Measurements from ENCODE around the gene ESYT3.
"Not testable (repeated sequence)": the region's sequence is repeated elsewhere in the genome, so short reads cannot be mapped to it uniquely, and the experiment has no call there.

The ESYT3 gene

DNA sequence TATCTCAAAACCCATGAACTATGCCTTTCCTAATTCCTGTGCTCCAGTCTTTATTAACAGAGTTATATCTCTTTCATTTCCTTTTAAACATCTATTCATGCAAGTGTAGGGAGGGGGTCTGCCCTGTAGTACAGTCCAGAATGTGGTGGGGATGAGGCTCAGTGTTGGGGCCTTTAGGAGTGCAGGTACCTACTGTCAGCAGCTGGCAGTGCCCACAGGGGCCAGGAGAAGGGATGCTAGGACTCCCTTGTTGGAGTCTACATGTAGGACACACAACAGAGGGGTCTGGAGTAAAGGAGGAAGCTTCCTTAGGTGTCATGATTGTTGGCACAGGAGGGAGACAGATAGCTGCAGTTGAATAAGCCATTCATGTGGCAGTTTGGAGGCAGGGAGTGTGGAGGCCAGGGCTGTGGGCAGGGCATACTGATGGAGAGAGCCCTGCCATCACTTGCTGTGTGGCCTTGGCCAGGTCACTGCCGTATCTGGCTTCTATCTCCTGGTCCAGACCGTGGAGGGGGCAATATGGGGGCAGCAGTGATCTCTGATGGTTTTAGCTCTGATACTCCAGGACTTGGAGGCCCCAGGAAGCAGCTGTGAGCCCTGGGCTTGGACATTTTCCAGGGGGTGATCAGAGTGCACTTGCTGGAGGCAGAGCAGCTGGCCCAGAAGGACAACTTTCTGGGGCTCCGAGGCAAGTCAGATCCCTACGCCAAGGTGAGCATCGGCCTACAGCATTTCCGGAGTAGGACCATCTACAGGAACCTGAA lies 29.5 kb downstream of the ESYT3 start:
- no peak for DNase-seq

DNA sequence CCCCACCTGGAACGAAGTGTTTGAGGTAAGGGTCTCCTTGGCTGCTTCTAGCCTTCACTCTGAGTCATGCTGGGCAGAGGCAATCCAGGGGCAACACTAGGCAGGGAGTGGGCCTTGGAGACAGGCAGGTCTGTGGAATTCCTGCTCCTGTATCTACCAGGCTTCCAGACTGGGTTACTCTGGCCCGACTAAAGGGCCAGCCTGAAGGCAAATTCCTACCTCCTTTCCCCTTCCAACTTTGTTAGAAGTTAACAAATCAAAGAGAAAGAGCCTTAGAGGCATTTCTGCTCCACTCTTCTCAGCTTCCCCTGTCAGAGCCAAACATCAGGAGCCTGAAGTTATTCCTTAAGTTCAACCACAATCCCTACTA lies 30.1 kb downstream of the ESYT3 start:
- DNase-seq: no peak

DNA sequence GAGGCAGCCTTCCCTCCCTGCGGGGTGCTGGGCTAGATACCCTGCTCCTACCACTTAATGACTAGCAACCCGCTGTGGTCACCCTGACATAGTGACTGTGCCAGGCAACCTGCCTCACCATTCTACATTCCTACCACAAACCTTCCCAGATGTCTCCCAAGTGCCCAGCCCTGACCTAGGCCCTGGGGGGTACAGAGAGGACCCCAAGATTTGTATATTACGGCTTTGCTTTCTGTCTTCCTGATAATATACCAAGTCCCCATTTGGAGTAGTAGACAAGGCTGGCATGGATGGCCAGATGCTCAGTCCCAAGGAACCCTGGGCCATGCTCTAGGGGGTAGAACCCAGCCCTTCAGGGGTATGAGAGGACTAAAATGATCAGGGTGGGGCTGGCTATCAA lies 31.0 kb downstream of the ESYT3 start:
- DNase-seq: no peak

DNA sequence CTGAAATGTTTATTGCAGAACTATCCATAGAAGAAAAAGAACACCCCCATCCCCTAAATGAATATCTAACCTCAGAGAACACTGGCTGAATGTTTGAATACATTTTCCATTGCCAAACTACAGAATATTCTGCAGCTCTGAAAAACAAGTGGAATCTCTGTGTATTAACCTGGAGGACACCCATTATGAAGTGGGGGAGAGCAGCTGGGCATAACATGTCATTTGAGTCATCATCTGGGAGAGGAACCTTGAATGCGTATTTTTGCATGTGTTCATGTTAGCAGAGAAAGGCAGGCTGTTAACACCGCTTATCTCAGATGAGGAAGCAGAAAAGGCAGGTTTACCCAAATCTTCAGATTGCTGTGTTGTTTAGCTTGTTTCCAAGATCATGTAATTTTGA lies 31.5 kb downstream of the ESYT3 start:
- DNase-seq: no peak

DNA sequence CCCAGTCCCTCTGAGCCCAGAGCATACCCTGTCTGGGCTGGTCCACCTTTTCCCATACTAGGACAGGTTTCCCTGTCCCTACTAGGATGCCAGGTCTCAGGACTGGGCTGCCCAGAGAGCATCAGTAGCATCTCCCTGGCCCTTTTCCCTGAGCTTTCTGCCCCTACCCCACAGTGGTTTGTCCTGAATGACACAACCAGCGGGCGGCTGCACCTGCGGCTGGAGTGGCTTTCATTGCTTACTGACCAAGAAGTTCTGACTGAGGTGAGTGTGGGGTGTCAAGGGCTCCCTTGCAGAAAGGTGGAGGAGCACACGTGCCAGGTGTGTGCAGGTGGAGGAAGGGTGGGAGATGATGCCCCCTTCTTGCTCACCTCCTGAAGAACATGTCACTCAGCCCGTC lies 33.5 kb downstream of the ESYT3 start:
- DNase-seq: no peak

DNA sequence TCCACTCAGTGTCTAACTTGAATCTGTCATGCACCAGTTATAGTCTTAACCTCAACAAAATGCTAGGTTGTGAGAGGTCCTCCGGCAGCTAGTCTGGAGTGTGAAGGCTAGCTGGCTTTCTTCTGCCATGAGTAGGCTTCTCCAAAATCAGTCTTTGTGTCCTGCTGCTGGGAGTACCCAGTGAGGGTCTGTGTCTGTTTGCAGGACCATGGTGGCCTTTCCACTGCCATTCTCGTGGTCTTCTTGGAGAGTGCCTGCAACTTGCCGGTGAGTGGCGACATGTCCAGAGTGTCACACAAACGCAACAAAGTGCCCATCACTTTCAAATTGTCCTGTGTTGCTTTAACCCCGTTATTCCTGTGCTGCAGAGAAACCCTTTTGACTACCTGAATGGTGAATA lies 34.0 kb downstream of the ESYT3 start:
- DNase-seq: no peak

DNA sequence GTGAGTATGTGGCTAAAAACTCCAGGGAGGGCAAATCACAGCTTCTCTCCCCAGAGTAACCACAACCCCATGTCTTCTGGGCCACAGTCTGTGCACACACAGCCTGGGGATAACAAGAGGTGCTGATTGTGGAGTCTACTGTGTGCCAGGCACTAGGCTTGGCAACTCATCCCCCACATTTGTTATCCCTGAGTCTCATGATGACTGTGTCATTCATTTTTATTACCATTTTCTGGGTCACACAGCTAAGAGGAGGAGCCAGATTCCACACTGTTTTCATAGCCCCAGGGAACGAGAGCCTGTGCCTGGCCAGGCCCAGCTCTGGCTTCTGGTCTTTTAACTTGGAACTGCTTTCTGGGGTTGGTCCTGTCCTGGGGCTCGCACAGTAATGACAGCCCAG lies 34.5 kb downstream of the ESYT3 start:
- no peak for DNase-seq

DNA sequence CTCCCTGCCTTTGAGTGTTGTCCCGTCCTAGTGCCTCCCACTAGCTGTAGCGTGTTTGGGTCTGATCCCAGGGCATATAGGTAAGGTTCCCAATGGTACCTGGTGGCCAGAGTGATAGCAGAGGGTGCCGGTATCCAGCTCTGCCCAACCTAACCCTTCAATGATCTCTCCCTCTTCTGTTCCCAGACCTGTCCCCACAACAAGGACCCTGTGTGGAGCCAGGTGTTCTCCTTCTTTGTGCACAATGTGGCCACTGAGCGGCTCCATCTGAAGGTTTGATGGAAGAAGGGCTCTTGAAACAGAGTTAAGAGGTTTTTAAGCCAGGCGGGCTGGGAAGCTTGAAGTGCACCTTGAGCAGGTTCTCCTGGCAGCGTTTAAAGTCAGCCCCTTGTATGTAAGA lies 35.5 kb downstream of the ESYT3 start:
- DNase-seq: no peak

DNA sequence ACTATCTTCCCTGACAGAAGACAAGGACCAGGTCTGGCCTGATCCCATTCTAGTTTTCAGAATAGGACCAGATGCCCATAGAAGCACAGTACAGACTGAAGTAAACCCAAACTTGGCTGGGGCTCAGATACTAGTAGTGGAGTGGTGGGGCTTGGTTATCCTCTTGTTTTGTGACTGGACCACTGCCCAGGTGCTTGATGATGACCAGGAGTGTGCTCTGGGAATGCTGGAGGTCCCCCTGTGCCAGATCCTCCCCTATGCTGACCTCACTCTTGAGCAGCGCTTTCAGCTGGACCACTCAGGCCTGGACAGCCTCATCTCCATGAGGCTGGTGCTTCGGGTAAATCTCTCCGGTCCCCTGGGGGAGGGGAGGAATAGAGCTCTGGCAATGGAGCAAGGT lies 36.3 kb downstream of the ESYT3 start:
- DNase-seq: no peak

DNA sequence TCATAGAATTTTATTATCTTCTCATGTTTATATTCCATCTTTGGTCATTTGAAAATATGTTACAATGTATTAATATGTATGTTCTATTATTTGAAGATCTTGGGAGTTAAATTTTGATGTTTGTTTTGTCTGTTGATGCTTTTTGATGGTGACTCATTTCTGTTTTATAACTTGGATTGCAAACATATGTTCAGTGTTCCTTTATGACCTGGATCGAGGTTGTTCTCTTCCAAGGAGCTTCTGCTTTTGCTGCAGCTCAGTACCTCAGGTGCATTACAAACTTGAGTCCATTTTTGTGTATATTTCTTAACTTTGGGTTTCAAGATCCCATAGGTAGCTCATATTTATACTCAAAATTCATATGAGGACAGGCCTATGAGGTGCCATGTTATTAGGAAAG lies 37.1 kb downstream of the ESYT3 start:
- no peak for DNase-seq

DNA sequence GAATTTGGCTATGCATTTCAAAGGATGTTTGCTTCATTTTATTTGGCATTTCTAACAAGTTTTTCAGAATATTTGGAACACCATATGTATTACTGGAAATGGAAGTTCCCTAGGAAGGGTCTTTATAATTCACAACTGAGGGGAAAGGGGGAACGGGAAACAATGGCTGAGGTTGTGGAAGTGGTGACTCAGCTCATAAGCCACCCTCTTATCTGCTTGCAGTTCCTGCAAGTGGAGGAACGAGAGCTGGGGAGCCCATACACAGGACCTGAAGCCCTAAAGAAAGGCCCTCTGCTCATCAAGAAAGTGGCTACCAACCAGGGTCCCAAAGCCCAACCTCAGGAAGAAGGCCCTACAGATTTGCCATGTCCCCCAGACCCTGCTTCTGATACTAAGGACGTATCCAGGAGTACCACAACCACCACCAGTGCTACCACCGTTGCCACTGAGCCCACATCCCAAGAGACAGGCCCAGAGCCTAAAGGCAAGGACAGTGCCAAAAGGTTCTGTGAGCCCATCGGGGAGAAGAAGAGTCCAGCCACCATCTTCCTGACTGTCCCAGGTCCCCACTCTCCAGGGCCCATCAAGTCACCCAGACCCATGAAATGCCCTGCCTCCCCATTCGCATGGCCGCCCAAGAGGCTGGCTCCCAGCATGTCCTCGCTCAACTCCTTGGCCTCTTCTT lies 37.9 kb downstream of the ESYT3 start:
- DNase-seq: no peak

DNA sequence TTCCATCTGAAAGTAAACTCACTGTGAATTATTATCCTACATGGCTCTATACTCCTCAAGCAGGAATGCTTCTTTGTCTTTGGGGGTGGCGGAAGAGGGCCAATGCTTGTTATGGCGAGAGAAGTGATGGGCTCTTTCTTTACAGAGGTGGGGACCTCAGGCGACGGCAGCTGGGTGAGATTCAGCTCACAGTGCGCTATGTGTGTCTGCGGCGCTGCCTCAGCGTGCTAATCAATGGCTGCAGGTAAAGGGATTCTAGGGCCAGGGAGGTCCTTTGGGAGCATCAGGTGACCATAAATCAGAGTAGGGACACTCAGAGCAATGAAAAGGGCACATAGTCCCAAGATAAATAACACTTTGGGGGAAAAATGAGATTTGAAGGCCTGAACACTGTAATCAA lies 39.0 kb downstream of the ESYT3 start:
- DNase-seq: no peak

DNA sequence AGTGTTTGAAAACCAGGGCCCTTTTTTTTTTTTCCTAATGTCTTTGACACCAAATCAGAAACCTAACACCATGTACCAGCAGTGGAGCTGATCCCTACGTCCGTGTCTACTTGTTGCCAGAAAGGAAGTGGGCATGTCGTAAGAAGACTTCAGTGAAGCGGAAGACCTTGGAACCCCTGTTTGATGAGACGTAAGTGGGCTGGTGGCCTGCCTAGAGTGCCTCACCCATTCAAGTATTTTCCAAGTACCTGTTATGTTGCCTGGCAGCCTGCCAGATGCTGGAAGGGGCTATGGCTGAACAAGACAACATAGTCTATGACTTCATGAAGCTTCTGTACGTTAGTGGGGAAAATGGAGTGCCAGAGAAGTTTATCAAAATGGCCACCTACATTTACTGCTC lies 39.7 kb downstream of the ESYT3 start:
- no peak for DNase-seq

DNA sequence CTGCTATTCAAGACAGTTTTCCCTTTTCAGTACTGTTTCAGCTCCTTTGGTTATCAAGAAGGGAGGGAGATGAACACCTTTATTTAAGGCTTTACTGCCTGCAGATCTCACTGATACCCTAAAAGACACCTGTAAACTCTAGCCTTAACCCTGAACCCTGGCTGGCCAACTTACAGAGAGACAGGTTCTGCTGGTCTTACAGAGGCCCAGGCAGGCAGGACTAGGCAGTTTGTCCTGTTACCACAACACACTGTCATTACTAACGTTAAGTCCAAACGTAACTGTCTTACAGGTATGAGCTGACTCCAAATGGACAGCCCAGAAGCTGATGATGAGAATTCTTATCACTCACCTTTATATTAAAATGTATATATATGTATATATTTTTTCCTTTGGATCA lies 42.1 kb downstream of the ESYT3 start:
- no peak for DNase-seq

DNA sequence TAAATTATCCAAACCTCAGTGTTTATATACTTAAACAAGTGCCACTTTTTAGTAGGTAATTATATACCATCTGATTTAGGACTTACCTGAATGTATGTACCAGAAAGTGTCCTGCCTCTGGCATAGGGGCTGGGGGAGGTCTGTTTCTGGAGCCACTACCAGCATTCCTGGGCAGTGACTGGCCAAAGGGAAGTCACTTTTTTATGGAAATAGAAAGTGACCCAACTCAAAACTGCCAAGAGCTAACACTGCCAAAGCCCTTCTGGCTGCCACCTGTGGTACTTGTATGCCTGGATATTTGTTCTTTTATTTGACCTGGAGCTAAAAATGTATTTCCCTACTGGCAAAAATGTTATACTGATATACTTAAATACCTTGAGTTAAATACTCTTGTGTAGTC lies 42.7 kb downstream of the ESYT3 start:
- no peak for DNase-seq

DNA sequence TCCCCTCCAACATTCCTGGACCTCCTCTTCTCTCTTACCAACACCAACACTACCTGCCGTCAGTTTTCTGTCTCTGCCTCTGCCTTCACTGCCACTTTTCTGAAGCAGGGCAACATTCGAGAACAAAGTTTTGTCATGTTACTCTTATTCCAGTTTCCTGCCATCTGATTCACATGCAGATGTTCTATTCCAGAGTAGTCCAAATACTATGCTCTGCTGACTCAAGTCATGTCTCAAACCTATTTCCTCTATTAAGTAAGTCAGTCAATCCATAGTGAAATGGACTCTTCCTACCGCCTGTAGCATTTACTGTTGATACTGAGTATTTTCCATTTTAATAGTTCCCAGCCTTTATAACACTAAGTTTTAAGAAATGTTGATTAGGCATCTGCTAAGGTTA lies 43.4 kb downstream of the ESYT3 start:
- no peak for DNase-seq

DNA sequence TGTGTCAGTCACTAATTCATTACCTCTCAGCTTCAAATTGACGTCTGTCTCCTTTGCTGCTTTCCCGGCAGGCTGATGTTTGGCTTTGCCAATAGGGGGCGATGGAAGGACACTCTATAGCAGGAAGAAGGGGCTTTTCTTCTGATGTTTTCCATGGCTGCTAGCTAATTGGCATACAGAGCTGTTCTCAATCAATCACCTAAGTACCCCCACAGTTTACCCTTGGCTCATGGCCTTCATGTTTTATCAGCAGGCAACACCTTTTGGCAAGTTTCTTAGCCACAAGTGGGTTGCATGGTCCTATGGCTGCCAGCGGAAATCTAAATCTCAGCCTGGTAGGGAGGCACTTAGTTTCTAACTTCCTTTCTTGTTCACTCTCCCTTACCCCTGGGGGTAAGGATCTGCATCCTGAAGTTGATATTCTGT lies 45.0 kb downstream of the ESYT3 start:
- no peak for DNase-seq

DNA sequence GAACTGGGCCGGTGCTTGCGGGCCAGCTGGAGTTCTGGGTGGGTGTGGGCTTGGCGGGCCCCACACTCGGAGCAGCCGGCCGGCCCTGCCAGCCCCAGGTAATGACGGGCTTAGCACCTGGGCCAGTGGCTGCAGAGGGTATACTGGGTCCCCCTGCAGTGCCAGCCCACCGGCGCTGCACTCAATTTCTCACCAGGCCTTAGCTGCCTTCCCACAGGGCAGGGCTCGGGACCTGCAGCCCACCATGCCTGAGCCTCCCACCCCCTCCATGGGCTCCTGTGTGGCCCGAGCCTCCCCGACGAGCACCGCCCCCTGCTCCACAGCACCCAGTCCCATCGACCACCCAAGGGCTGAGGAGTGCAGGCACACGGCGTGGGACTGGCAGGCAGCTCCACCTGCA lies 50.3 kb downstream of the ESYT3 start:
- DNase-seq: not testable (repeated sequence)

DNA sequence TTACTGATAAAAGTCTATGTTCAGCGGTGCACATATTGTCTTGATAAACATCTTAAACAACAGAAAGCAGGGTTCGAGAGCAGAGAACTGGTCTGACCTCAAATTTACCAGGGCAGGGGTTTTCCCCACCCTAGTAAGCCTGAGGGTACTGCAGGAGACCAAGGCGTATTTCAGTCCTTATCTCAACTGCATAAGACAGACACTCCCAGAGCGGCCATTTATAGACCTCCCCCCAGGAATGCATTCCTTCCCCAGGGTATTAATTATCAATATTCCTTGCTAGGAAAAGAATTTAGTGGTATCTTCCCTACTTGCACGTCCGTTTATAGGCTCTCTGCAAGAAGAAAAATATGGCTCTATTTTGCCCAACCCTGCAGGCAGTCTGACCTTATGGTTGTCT lies 52.2 kb downstream of the ESYT3 start:
- not testable (repeated sequence) for DNase-seq

DNA sequence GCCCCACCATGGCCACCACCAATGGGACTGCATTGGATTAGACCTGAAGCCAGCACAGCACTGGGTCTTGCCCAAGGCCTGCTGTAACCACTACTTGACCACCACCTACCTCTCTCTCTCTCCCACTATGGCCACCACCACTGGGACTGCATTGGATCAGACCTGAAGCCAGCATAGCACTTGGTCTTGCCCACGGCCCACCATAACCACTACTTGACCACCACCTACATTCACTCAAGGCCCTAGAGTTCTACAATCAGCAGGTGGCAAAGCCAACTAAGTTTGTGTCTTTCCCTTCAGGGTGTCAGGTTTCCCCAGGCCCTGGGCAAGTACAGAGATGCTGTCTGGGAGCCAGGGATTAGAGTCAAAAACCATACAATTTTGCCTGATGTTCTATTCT lies 57.6 kb downstream of the ESYT3 start:
- no peak for DNase-seq

DNA sequence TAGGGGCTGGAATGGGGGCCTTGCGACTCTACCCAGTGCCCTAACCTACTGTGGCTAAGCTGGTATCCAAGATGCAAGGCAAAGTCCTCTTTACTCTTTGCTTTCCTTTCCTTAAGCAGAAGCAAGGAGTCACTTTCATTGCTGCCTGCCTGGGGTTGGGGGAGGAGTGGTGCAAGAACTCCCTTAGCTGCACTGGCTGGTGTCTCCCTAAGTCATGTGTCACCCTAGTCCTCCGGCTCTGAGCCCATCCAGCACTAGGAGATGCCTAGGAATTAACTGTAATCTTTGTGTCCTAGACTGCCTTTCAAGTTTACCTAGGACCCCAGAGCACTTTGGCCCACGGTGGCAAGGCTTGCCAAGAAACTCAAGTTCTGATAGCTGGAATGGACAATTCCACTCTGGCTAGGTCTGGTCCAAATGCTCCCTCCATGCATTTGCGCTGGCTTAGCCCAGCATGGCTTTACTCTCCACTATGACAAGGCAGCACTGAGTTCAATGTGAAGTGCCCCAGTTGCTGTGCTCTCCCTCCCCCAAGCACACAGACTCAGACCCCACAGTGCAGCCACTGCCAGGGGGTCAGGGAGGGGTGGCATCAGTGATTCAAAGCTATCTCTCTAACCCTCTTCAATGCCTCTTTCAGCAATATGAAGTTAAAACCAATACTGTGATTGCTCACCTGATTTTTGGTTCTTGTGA lies 58.7 kb downstream of the ESYT3 start:
- no peak for DNase-seq

DNA sequence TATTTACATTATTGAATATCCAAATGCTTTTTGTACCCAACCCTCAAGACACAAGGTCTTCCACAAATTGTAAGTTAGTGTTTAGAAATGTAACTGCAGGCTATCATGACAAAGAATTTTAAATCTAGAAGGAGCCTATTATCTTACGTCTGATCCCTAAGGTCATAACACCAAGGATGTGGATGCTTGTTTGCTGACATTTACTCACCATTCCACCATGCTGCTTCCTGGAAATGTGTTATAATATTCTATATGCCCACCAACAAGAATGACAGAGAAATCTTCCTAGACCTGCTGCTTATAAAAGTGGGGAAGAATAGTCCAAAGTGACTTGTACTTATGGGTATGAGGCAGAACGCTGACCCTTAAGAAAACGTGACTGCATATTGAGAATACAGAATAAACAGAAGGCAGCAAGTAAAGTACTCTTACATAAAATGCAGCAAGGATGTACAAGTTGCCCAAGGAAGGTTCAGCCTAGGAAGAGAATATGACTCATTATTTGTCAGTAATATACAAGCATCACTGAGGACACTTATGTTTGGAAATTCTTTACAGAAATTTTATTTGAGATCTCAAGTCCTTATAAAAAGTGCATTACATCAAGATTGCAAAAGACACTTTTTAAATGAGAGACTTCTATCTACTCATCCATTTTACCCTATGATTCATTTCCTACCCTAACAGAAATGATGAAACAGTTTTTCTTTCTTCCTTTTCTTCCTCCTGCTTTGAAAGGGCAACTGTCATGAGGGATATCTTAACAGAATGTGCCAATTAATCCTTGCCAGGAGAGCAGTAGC lies 59.6 kb downstream of the ESYT3 start:
- DNase-seq: no peak

DNA sequence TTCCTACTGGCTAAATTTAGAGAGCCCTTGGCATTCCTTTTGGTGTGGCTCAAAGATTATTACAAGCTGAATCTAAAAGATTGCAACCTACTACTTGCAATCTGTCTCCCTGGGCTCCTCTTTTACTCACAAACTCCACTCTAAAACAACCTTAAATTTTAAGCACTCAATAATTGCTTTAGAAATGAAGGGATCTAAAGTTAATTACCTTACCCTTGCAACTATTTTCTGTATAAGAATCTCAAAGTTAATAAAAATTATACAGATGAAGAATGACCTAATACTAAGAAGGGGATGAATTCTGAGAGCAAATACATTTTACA lies 60.2 kb downstream of the ESYT3 start:
- DNase-seq: no peak

DNA sequence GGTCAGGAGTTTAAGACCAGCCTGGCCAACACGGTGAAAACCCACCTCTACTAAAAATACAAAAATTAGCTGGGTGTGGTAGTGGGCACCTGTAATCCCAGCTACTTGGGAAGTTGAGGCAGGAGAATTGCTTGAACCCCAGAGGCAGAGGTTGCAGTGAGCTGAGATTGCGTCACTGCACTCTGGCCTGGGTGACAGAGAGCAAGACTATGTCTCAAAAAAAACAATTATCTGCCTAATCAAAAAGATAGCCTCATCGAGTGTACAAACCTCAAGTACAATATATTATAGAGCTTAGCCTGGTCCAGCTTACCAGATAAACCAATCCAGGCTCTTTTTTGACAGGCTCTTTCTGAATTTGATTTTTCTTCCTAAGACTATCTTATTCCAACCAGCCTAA lies 61.2 kb downstream of the ESYT3 start:
- DNase-seq: not testable (repeated sequence)

Data from NCI-H1436 treated with DMSO at 0.1 percent for 48 hours (cell line).